ENCODE data around the gene DUOX1.

GRCh38 chr15:45116482-45117307, 13.1 kb upstream of the DUOX1 start:
- TF ChIP-seq, protein P1, sequence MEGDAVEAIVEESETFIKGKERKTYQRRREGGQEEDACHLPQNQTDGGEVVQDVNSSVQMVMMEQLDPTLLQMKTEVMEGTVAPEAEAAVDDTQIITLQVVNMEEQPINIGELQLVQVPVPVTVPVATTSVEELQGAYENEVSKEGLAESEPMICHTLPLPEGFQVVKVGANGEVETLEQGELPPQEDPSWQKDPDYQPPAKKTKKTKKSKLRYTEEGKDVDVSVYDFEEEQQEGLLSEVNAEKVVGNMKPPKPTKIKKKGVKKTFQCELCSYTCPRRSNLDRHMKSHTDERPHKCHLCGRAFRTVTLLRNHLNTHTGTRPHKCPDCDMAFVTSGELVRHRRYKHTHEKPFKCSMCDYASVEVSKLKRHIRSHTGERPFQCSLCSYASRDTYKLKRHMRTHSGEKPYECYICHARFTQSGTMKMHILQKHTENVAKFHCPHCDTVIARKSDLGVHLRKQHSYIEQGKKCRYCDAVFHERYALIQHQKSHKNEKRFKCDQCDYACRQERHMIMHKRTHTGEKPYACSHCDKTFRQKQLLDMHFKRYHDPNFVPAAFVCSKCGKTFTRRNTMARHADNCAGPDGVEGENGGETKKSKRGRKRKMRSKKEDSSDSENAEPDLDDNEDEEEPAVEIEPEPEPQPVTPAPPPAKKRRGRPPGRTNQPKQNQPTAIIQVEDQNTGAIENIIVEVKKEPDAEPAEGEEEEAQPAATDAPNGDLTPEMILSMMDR (IDR thresholded peaks at IDR 0.05; ENCODE audit: insufficient read depth, low read depth, low read length), result no peak
- TF ChIP-seq EZH2 (IDR thresholded peaks at IDR 0.05; ENCODE audit: insufficient read depth, low read length), result peak; percentile 82

Data from astrocyte (in vitro differentiated cells and primary cell).